Measurements from ENCODE around the gene HNRNPA1L2. TPM values are rescaled to one million over a fixed set of nuclear protein-coding genes. Genes with fewer than 3 reads are reported as not detected.
"Not testable (repeated sequence)": the region's sequence is repeated elsewhere in the genome, so short reads cannot be mapped to it uniquely, and the experiment has no call there.

The HNRNPA1L2 gene
- polyA plus RNA-seq (2013, experiment 1 of 2), result 5.5 TPM
- polyA plus RNA-seq (2013, experiment 2 of 2), result 4.6 TPM

DNA sequence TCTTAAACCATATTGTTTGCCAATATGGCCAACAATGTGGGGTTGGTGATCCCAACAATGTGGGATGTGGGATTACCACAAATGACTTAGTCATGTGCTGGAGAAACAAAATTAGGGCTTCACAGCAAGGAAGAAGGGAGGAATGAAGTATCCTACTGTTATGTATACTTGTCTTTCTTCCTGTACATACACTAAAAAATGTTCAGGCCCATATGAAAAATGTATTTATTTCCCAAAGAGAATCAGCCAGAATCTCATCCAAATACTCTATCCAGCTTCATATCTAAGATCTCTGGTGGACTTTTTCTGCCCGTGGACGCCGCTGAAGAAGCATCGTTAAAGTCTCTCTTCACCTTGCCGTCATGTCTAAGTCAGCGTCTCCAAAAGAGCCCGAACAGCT is at the start of gene HNRNPA1L2:
HNRNPA1L2 (plus strand) TSS at position 301 of the 400 bp plus-strand sequence; CDS start at position 363, 62 bp downstream.
- Histone ChIP-seq H3K27me3 (ENCODE audit: control insufficient read depth in 1 of 2, insufficient read depth in 1 of 2, low read length in 2 of 2) (no peaks in the 10 kb centered on the region), H2BK15ac (ENCODE audit: low read depth, poor library complexity, severe bottlenecking) (no peak within 1 kb of the TSS), H2BK5ac (ENCODE audit: low read depth, low read length, poor library complexity, severe bottlenecking) (no peak within 1 kb of the TSS), H3K4me1 (ENCODE audit: control insufficient read depth, insufficient read depth, low read depth, low read length) (no peaks in the 10 kb centered on the region), H3K9ac (ENCODE audit: low read length) (no peak within 1 kb of the TSS), H2AFZ (ENCODE audit: low read depth, low read length) (no peak within 1 kb of the TSS), H3K4me2 (ENCODE audit: low read length, poor library complexity, severe bottlenecking) (no peak within 1 kb of the TSS), H3K79me1 (replicated peaks; ENCODE audit: low read length, poor library complexity, severe bottlenecking) (peaks cover 1% of the 10 kb centered on the region), H3K27ac (ENCODE audit: low read length, poor library complexity, severe bottlenecking) (no peak within 1 kb of the TSS), H3K36me3 (ENCODE audit: control insufficient read depth in 1 of 2, insufficient read depth in 2 of 2, low read depth in 1 of 2, low read length in 2 of 2) (peaks cover 3 to 33% of the 10 kb centered on the region in 2 experiments), H4K91ac (ENCODE audit: low read length) (no peak within 1 kb of the TSS), H2AK5ac (ENCODE audit: low read length, severe bottlenecking) (no peak within 1 kb of the TSS), H3K4ac (ENCODE audit: low read depth in 1 of 2, low read length in 2 of 2) (no peak within 1 kb of the TSS), H2BK12ac (ENCODE audit: low read length in 2 of 2) (no peak within 1 kb of the TSS), H3K4me3 (ENCODE audit: insufficient read depth in 1 of 2, low read depth in 1 of 2, low read length in 2 of 2) (no peak within 1 kb of the TSS), H3K18ac (ENCODE audit: low read depth in 1 of 2, low read length in 2 of 2) (no peak within 1 kb of the TSS), H3K23ac (ENCODE audit: low read length in 2 of 2) (no peak within 1 kb of the TSS), H3K14ac (ENCODE audit: low read length in 2 of 2) (no peak within 1 kb of the TSS), H2BK120ac (ENCODE audit: low read depth, low read length) (no peak within 1 kb of the TSS), H3K9me3 (ENCODE audit: control insufficient read depth, low read length) (no peaks in the 10 kb centered on the region), H4K8ac (ENCODE audit: low read length) (no peak within 1 kb of the TSS)
- 98% methylated on average over 7 of the region's 7 CpGs for WGBS
- no peak for DNase-seq

DNA sequence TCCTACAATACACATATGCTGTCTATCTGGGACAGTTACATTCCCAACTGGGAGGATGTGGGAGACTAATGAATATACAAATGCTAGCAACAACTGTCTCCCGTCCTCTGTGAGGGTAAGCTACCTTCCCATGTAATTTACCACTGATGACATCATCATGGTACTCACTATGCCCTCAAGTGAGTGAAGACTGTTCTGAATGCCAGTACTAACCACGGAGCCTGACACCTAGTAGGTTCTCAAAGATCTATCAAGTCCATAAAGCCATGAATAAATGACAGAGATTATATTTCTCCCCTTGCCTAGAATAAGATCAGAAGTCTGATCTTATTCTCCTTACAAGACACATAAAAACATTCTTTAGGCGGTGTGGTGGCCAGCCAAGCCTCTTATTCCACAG is 49.1 kb upstream of the HNRNPA1L2 start:
- H4K8ac ChIP-seq (ENCODE audit: low read length); H2BK5ac ChIP-seq (ENCODE audit: low read depth, low read length, poor library complexity, severe bottlenecking); H3K14ac ChIP-seq (ENCODE audit: low read length in 2 of 2); H3K18ac ChIP-seq (ENCODE audit: low read depth in 1 of 2, low read length in 2 of 2); H3K4me3 ChIP-seq (ENCODE audit: insufficient read depth in 1 of 2, low read depth in 1 of 2, low read length in 2 of 2); H3K9ac ChIP-seq (ENCODE audit: low read length); H3K23ac ChIP-seq (ENCODE audit: low read length in 2 of 2); H2BK120ac ChIP-seq (ENCODE audit: low read depth, low read length); H3K4me2 ChIP-seq (ENCODE audit: low read length, poor library complexity, severe bottlenecking); H3K4me1 ChIP-seq (ENCODE audit: control insufficient read depth, insufficient read depth, low read depth, low read length); H2BK12ac ChIP-seq (ENCODE audit: low read length in 2 of 2); H4K91ac ChIP-seq (ENCODE audit: low read length); H3K27me3 ChIP-seq (ENCODE audit: control insufficient read depth in 1 of 2, insufficient read depth in 1 of 2, low read length in 2 of 2); H2BK15ac ChIP-seq (ENCODE audit: low read depth, poor library complexity, severe bottlenecking); H3K9me3 ChIP-seq (ENCODE audit: control insufficient read depth, low read length); H3K36me3 ChIP-seq (ENCODE audit: control insufficient read depth in 1 of 2, insufficient read depth in 2 of 2, low read depth in 1 of 2, low read length in 2 of 2); DNase-seq; H2AFZ ChIP-seq (ENCODE audit: low read depth, low read length); H2AK5ac ChIP-seq (ENCODE audit: low read length, severe bottlenecking); H3K79me1 ChIP-seq (replicated peaks; ENCODE audit: low read length, poor library complexity, severe bottlenecking); H3K4ac ChIP-seq (ENCODE audit: low read depth in 1 of 2, low read length in 2 of 2); H3K27ac ChIP-seq (ENCODE audit: low read length, poor library complexity, severe bottlenecking): not testable (repeated sequence)
- WGBS, result 75% methylated on average over 2 of the region's 3 CpGs

GRCh38 chr13:52593812-52594211 is 48.4 kb upstream of the HNRNPA1L2 start:
- H4K91ac ChIP-seq (ENCODE audit: low read length); H3K27ac ChIP-seq (ENCODE audit: low read length, poor library complexity, severe bottlenecking); H2BK15ac ChIP-seq (ENCODE audit: low read depth, poor library complexity, severe bottlenecking); H2AFZ ChIP-seq (ENCODE audit: low read depth, low read length); H2BK5ac ChIP-seq (ENCODE audit: low read depth, low read length, poor library complexity, severe bottlenecking); DNase-seq; H3K27me3 ChIP-seq (ENCODE audit: control insufficient read depth in 1 of 2, insufficient read depth in 1 of 2, low read length in 2 of 2); H3K9me3 ChIP-seq (ENCODE audit: control insufficient read depth, low read length); H3K36me3 ChIP-seq (ENCODE audit: control insufficient read depth in 1 of 2, insufficient read depth in 2 of 2, low read depth in 1 of 2, low read length in 2 of 2); H4K8ac ChIP-seq (ENCODE audit: low read length); H3K4me1 ChIP-seq (ENCODE audit: control insufficient read depth, insufficient read depth, low read depth, low read length); H3K23ac ChIP-seq (ENCODE audit: low read length in 2 of 2); H2AK5ac ChIP-seq (ENCODE audit: low read length, severe bottlenecking); H3K4ac ChIP-seq (ENCODE audit: low read depth in 1 of 2, low read length in 2 of 2); H2BK12ac ChIP-seq (ENCODE audit: low read length in 2 of 2); H3K14ac ChIP-seq (ENCODE audit: low read length in 2 of 2); H3K4me3 ChIP-seq (ENCODE audit: insufficient read depth in 1 of 2, low read depth in 1 of 2, low read length in 2 of 2); H2BK120ac ChIP-seq (ENCODE audit: low read depth, low read length); H3K18ac ChIP-seq (ENCODE audit: low read depth in 1 of 2, low read length in 2 of 2); H3K4me2 ChIP-seq (ENCODE audit: low read length, poor library complexity, severe bottlenecking); H3K9ac ChIP-seq (ENCODE audit: low read length); H3K79me1 ChIP-seq (replicated peaks; ENCODE audit: low read length, poor library complexity, severe bottlenecking): not testable (repeated sequence)
- 71% methylated on average over 2 of the region's 3 CpGs for WGBS

DNA sequence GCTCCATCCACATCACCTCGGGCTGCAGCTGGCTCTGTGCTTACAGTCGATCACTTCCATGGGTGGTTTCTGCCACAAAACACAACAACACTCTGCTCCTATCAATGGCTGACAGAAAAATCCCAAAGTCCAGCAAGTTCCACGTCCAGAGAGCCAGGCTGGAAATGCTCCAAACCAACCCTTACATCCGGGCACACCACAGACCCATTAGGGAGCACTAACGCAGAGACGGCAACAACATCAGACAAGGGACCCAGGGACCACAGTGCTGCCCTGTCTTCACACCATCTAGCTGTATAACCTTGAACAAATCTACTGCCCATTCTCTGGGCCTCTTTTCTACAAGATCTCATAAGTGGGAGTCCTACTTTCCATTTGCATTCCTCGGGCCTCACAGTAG is 47.9 kb upstream of the HNRNPA1L2 start:
- not testable (repeated sequence) for H3K9me3 ChIP-seq (ENCODE audit: control insufficient read depth, low read length); H3K18ac ChIP-seq (ENCODE audit: low read depth in 1 of 2, low read length in 2 of 2); H3K4me3 ChIP-seq (ENCODE audit: insufficient read depth in 1 of 2, low read depth in 1 of 2, low read length in 2 of 2); H2BK15ac ChIP-seq (ENCODE audit: low read depth, poor library complexity, severe bottlenecking); H4K8ac ChIP-seq (ENCODE audit: low read length); H2BK5ac ChIP-seq (ENCODE audit: low read depth, low read length, poor library complexity, severe bottlenecking); H3K4ac ChIP-seq (ENCODE audit: low read depth in 1 of 2, low read length in 2 of 2); H2BK12ac ChIP-seq (ENCODE audit: low read length in 2 of 2); H3K36me3 ChIP-seq (ENCODE audit: control insufficient read depth in 1 of 2, insufficient read depth in 2 of 2, low read depth in 1 of 2, low read length in 2 of 2); DNase-seq; H3K79me1 ChIP-seq (replicated peaks; ENCODE audit: low read length, poor library complexity, severe bottlenecking); H2AK5ac ChIP-seq (ENCODE audit: low read length, severe bottlenecking); H3K4me2 ChIP-seq (ENCODE audit: low read length, poor library complexity, severe bottlenecking); H3K27me3 ChIP-seq (ENCODE audit: control insufficient read depth in 1 of 2, insufficient read depth in 1 of 2, low read length in 2 of 2); H2AFZ ChIP-seq (ENCODE audit: low read depth, low read length); H3K23ac ChIP-seq (ENCODE audit: low read length in 2 of 2); H3K9ac ChIP-seq (ENCODE audit: low read length); H3K4me1 ChIP-seq (ENCODE audit: control insufficient read depth, insufficient read depth, low read depth, low read length); H2BK120ac ChIP-seq (ENCODE audit: low read depth, low read length); H4K91ac ChIP-seq (ENCODE audit: low read length); H3K14ac ChIP-seq (ENCODE audit: low read length in 2 of 2); H3K27ac ChIP-seq (ENCODE audit: low read length, poor library complexity, severe bottlenecking)
- WGBS, result 76% methylated on average over 6 of the region's 7 CpGs

Data from mesenchymal stem cell (in vitro differentiated cells and primary cell).